ENCODE data around the gene ZNF267. TPM values are rescaled to one million over a fixed set of nuclear protein-coding genes. Genes with fewer than 3 reads are reported as not detected.
"Not testable (repeated sequence)": the region's sequence is repeated elsewhere in the genome, so short reads cannot be mapped to it uniquely, and the experiment has no call there.

Gene ZNF267
- polyA plus RNA-seq, 1 donor from 2014 or later: 7.0 TPM

GRCh38 chr16:31899505-31899904 lies 25.9 kb downstream of the ZNF267 start:
- Histone ChIP-seq H3F3A (ENCODE audit: insufficient read depth, low read length, poor library complexity, severe bottlenecking) (no peaks in the 10 kb centered on the region), H3K4me2 (ENCODE audit: low read length) (no peak overlapping the region), H3K79me2 (replicated peaks; ENCODE audit: insufficient read depth, low read length) (no peaks in the 10 kb centered on the region), H3K9me2 (ENCODE audit: insufficient read depth, low read length) (no peaks in the 10 kb centered on the region), H3K27me3 (ENCODE audit: insufficient read depth, low read depth, low read length) (no peaks in the 10 kb centered on the region), H3K36me3 (ENCODE audit: insufficient read depth, low read length) (peaks cover 10% of the 10 kb centered on the region), H3K27ac (ENCODE audit: low read length) (no peak overlapping the region), H4K20me1 (ENCODE audit: insufficient read depth) (no peaks in the 10 kb centered on the region), H3K4me3 (ENCODE audit: low read length) (no peak overlapping the region), H3K9ac (ENCODE audit: low read length) (no peak overlapping the region), H3K9me3 (ENCODE audit: low read length) (peaks cover 5% of the 10 kb centered on the region), H2AFZ (ENCODE audit: low read depth, low read length) (no peak overlapping the region)
- TF ChIP-seq EP300 (conservative IDR thresholded peaks at IDR 0.05; ENCODE audit: poor library complexity, severe bottlenecking) (no peak), REST (IDR thresholded peaks at IDR 0.05; ENCODE audit: borderline replicate concordance) (no peak), TAF1 (IDR thresholded peaks at IDR 0.05; ENCODE audit: low read depth) (no peak), MXI1 (conservative IDR thresholded peaks at IDR 0.05; ENCODE audit: poor library complexity, severe bottlenecking) (no peak), RAD21 (conservative IDR thresholded peaks at IDR 0.05) (no peak), EZH2 (IDR thresholded peaks at IDR 0.05; ENCODE audit: borderline replicate concordance, insufficient read depth, low read length, poor library complexity, severe bottlenecking) (no peak), CTCF (IDR thresholded peaks at IDR 0.05; ENCODE audit: poor library complexity, severe bottlenecking) (no peak), POLR2AphosphoS5 (IDR thresholded peaks at IDR 0.05) (no peak), SMC3 (conservative IDR thresholded peaks at IDR 0.05; ENCODE audit: poor library complexity) (no peak)

- not testable (repeated sequence) for H3K9me3 ChIP-seq (ENCODE audit: low read length); H3K27ac ChIP-seq (ENCODE audit: low read length); H3F3A ChIP-seq (ENCODE audit: insufficient read depth, low read length, poor library complexity, severe bottlenecking); H3K36me3 ChIP-seq (ENCODE audit: insufficient read depth, low read length); H3K4me3 ChIP-seq (ENCODE audit: low read length); H3K79me2 ChIP-seq (replicated peaks; ENCODE audit: insufficient read depth, low read length); H3K9ac ChIP-seq (ENCODE audit: low read length); H4K20me1 ChIP-seq (ENCODE audit: insufficient read depth); H2AFZ ChIP-seq (ENCODE audit: low read depth, low read length); H3K4me2 ChIP-seq (ENCODE audit: low read length); H3K27me3 ChIP-seq (ENCODE audit: insufficient read depth, low read depth, low read length); H3K9me2 ChIP-seq (ENCODE audit: insufficient read depth, low read length)
Observed at GRCh38 chr16:31904571-31904970, 31.0 kb downstream of the ZNF267 start.

- H3K9me2 ChIP-seq (ENCODE audit: insufficient read depth, low read length): no peaks in the 10 kb centered on the region
- TF ChIP-seq SMC3 (conservative IDR thresholded peaks at IDR 0.05; ENCODE audit: poor library complexity) (no peak), RAD21 (conservative IDR thresholded peaks at IDR 0.05) (no peak), CTCF (IDR thresholded peaks at IDR 0.05; ENCODE audit: poor library complexity, severe bottlenecking) (no peak)
- H3K79me2 ChIP-seq (replicated peaks; ENCODE audit: insufficient read depth, low read length): no peaks in the 10 kb centered on the region
- H3K4me2 ChIP-seq (ENCODE audit: low read length): no peak overlapping the region
- H3K9me3 ChIP-seq (ENCODE audit: low read length): peaks cover 31% of the 10 kb centered on the region
- H4K20me1 ChIP-seq (ENCODE audit: insufficient read depth): no peaks in the 10 kb centered on the region
- peaks cover 27% of the 10 kb centered on the region for H3K36me3 ChIP-seq (ENCODE audit: insufficient read depth, low read length)
- H3K27me3 ChIP-seq (ENCODE audit: insufficient read depth, low read depth, low read length): no peaks in the 10 kb centered on the region
- H3K9ac ChIP-seq (ENCODE audit: low read length): no peak overlapping the region
- H3F3A ChIP-seq (ENCODE audit: insufficient read depth, low read length, poor library complexity, severe bottlenecking): no peaks in the 10 kb centered on the region
- H3K27ac ChIP-seq (ENCODE audit: low read length): no peak overlapping the region
- H2AFZ ChIP-seq (ENCODE audit: low read depth, low read length): no peak overlapping the region
- no peak overlapping the region for H3K4me3 ChIP-seq (ENCODE audit: low read length)
Observed at GRCh38 chr16:31913668-31914067, 40.1 kb downstream of the ZNF267 start.

Measured in neural cell (in vitro differentiated cells).